Fibroblast of lung (primary cell): ENCODE results near the gene PLA1A. TPM values are rescaled to one million over a fixed set of nuclear protein-coding genes. Genes with fewer than 3 reads are reported as not detected.

Source experiments
- DNase-seq, 2 donors: peaks; one replicate each; pipeline versions ENCODE4 v3.0.0 to v3.0.0-alpha.2; 2010; ENCODE audit warnings: low read depth in 2 of 2
- H2AFZ ChIP-seq: 2 replicates; pipeline ENCODE4 v1.5.1; 2012; ENCODE audit warnings: low read length, control low read depth, inconsistent platforms
- H3K27ac ChIP-seq: 2 replicates; pipeline ENCODE4 v1.5.1; 2011; ENCODE audit warnings: low read length, control low read depth; ENCODE audit not compliant: insufficient read depth
- H3K27me3 ChIP-seq: 2 replicates; pipeline ENCODE4 v1.5.1; 2011; ENCODE audit warnings: mild to moderate bottlenecking, low read length; ENCODE audit not compliant: control insufficient read depth, insufficient read depth
- H3K36me3 ChIP-seq: 2 replicates; pipeline ENCODE4 v1.5.1; 2011; ENCODE audit warnings: low read length; ENCODE audit not compliant: control insufficient read depth, insufficient read depth
- H3K4me1 ChIP-seq: 2 replicates; pipeline ENCODE4 v1.5.1; 2011; ENCODE audit warnings: low read length; ENCODE audit not compliant: control insufficient read depth, insufficient read depth; ENCODE audit errors: extremely low read depth
- H3K4me2 ChIP-seq: 2 replicates; pipeline ENCODE4 v1.5.1; 2011; ENCODE audit warnings: low read length, control low read depth; ENCODE audit not compliant: insufficient read depth; ENCODE audit errors: extremely low read depth
- H3K4me3 ChIP-seq, 4 experiments: fragments of 200-600 bp in 1 of 4; sonication (generic) in 1 of 4; replicated peaks in 1 of 4; 2 replicates each; pipeline ENCODE4 v1.5.1; 2011 to 2016; ENCODE audit warnings: low read length in 4 of 4, low read depth in 3 of 4, mild to moderate bottlenecking in 3 of 4, control low read depth in 2 of 4, inconsistent platforms in 1 of 4, mixed read lengths in 1 of 4; ENCODE audit not compliant: insufficient read depth in 1 of 4; ENCODE audit errors: control extremely low read depth in 1 of 4
- H3K79me2 ChIP-seq: 2 replicates; pipeline ENCODE4 v1.5.1; 2012; ENCODE audit warnings: mild to moderate bottlenecking, low read length, inconsistent platforms; ENCODE audit not compliant: control insufficient read depth, insufficient read depth
- H3K9ac ChIP-seq: 2 replicates; pipeline ENCODE4 v1.5.1; 2011; ENCODE audit warnings: mild to moderate bottlenecking, low read length, control low read depth; ENCODE audit not compliant: insufficient read depth
- H3K9me3 ChIP-seq: 2 replicates; pipeline ENCODE4 v1.5.1; 2012; ENCODE audit warnings: low read depth, low read length; ENCODE audit not compliant: control insufficient read depth, insufficient read depth
- H4K20me1 ChIP-seq: 2 replicates; pipeline ENCODE4 v1.5.1; 2011; ENCODE audit warnings: low read length; ENCODE audit not compliant: control insufficient read depth, insufficient read depth; ENCODE audit errors: extremely low read depth
- EZH2 ChIP-seq: IDR thresholded peaks from 2 replicates; pipeline ENCODE4 v1.5.1; 2012; ENCODE audit warnings: low read length, control low read depth, mild to moderate bottlenecking; ENCODE audit errors: missing control alignments
- polyA plus RNA-seq, 2 donors: library from polyadenylated mRNA; depleted of rRNA in 1 of 2; stranded (reverse) in 1 of 2; unstranded in 1 of 2; fragments of >200 nt; gene quantifications; 2 replicates each; pipeline ENCODE4 v1.2.1, GENCODE V29; 2011 to 2012; ENCODE audit warnings: missing spikeins in 1 of 2
- total RNA-seq: library from RNA; depleted of rRNA; stranded (reverse); fragments of >200 nt; gene quantifications from 2 replicates; pipeline ENCODE4 v1.2.1, GENCODE V29; 2014
- TF ChIP-seq, protein P1 (sequence below), 2 donors: IDR thresholded peaks in 1 of 2; conservative IDR thresholded peaks in 1 of 2; 1 replicate in 1 of 2; 2 replicates in 1 of 2; pipeline ENCODE4 v1.5.1; 2011 to 2012; ENCODE audit warnings: low read length in 2 of 2, control low read depth in 1 of 2, inconsistent platforms in 1 of 2, low read depth in 1 of 2, mild to moderate bottlenecking in 1 of 2

PLA1A gene
- total and polyA plus RNA-seq, 2 donors (not counting 1 experiment from before 2014, with no cell fraction given), result under 0.01 TPM; not detected in 1

DNA sequence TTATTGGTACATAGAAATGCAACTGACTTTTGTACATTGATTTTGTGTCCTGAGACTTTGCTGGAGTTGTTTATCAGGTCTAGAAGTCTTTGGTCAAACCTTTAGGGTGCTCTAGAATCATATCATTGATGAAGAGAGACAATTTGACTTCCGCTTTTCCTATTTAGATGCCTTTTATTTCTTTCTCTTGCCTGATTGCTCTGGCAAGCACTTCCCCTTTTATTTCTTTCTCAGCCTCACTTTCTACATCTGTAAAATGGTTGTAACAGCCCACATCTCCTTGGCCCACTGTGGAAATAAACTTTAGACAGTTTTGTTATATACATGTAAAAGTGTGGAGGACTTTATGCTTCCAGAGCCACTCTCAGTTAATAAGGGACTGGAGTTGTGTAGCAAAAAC is 14.0 kb downstream of the PLA1A start:
- Histone ChIP-seq H3K9me3 (no peaks in the 10 kb centered on the region), H3K27me3 (peaks cover 3% of the 10 kb centered on the region), H4K20me1 (no peaks in the 10 kb centered on the region), H2AFZ (no peak overlapping the region), H3K9ac (no peak overlapping the region), H3K27ac (no peak overlapping the region), H3K4me2 (no peak overlapping the region), H3K4me1 (no peaks in the 10 kb centered on the region), H3K36me3 (no peaks in the 10 kb centered on the region), H3K4me3 (no peak overlapping the region), H3K79me2 (no peaks in the 10 kb centered on the region)
- TF ChIP-seq, protein P1, sequence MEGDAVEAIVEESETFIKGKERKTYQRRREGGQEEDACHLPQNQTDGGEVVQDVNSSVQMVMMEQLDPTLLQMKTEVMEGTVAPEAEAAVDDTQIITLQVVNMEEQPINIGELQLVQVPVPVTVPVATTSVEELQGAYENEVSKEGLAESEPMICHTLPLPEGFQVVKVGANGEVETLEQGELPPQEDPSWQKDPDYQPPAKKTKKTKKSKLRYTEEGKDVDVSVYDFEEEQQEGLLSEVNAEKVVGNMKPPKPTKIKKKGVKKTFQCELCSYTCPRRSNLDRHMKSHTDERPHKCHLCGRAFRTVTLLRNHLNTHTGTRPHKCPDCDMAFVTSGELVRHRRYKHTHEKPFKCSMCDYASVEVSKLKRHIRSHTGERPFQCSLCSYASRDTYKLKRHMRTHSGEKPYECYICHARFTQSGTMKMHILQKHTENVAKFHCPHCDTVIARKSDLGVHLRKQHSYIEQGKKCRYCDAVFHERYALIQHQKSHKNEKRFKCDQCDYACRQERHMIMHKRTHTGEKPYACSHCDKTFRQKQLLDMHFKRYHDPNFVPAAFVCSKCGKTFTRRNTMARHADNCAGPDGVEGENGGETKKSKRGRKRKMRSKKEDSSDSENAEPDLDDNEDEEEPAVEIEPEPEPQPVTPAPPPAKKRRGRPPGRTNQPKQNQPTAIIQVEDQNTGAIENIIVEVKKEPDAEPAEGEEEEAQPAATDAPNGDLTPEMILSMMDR (conservative IDR thresholded peaks at IDR 0.05 in 1 of 2, IDR thresholded peaks at IDR 0.05 in 1 of 2; ENCODE audit: low read depth in 1 of 2, low read length in 2 of 2), result no peak
- no peak for TF ChIP-seq EZH2
- no peak for DNase-seq

DNA sequence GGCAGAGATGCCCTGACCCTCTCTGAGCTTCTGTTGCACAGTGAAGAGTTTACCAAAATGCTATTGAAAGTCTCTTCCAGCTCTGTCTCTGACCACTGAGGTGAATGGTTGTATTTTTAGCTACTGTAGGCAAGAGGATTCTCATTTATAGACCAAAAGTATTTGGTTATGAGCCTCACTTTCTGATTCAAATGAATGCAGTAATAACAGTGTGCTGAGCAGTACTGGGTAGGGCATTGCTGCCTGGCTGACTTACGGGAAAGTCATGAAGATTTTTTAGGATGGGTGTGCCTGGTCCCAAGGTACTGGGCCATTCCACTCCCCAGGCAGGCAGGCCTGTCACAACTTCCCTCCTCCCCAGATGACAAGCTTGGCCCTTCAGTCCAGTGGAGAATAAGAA is 15.5 kb downstream of the PLA1A start:
- Histone ChIP-seq H3K4me1 (no peaks in the 10 kb centered on the region), H3K9me3 (no peaks in the 10 kb centered on the region), H4K20me1 (no peaks in the 10 kb centered on the region), H3K27me3 (no peaks in the 10 kb centered on the region), H3K4me3 (no peak overlapping the region), H3K79me2 (no peaks in the 10 kb centered on the region), H3K36me3 (no peaks in the 10 kb centered on the region), H3K9ac (no peak overlapping the region), H3K4me2 (no peak overlapping the region), H3K27ac (no peak overlapping the region), H2AFZ (no peak overlapping the region)
- no peak for DNase-seq
- TF ChIP-seq, protein P1 (conservative IDR thresholded peaks at IDR 0.05 in 1 of 2, IDR thresholded peaks at IDR 0.05 in 1 of 2; ENCODE audit: low read depth in 1 of 2, low read length in 2 of 2), result no peak
- TF ChIP-seq EZH2, result no peak

DNA sequence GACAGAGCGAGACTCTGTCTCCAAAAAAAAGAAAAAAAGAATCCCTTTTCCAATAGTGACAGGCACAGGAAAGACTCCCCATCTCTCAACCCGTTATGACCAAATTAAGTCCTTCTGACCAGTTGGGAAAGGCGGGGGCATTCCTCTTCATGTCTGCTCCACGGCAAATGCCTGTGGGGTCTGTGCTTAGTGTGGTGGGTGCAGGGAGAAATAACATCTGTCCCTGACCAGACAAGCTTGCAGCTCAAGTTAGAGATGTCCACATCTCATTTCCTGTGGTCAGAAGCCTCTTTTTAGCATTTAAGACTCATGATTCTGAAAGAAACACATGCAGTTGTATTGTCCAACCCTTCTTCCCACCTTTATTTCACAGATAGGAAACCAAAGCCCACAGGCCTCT is 16.2 kb downstream of the PLA1A start:
- Histone ChIP-seq H3K27ac (no peak overlapping the region), H3K36me3 (no peaks in the 10 kb centered on the region), H3K4me3 (no peak overlapping the region), H4K20me1 (no peaks in the 10 kb centered on the region), H3K27me3 (no peaks in the 10 kb centered on the region), H3K79me2 (no peaks in the 10 kb centered on the region), H2AFZ (no peak overlapping the region), H3K9me3 (no peaks in the 10 kb centered on the region), H3K4me2 (no peak overlapping the region), H3K9ac (no peak overlapping the region), H3K4me1 (no peaks in the 10 kb centered on the region)
- TF ChIP-seq EZH2, result no peak
- TF ChIP-seq, protein P1 (conservative IDR thresholded peaks at IDR 0.05 in 1 of 2, IDR thresholded peaks at IDR 0.05 in 1 of 2; ENCODE audit: low read depth in 1 of 2, low read length in 2 of 2), result no peak
- no peak for DNase-seq
